Measurements from ENCODE around the gene GATAD2B.
"Not testable (repeated sequence)": the region's sequence is repeated elsewhere in the genome, so short reads cannot be mapped to it uniquely, and the experiment has no call there.

Gene GATAD2B

DNA sequence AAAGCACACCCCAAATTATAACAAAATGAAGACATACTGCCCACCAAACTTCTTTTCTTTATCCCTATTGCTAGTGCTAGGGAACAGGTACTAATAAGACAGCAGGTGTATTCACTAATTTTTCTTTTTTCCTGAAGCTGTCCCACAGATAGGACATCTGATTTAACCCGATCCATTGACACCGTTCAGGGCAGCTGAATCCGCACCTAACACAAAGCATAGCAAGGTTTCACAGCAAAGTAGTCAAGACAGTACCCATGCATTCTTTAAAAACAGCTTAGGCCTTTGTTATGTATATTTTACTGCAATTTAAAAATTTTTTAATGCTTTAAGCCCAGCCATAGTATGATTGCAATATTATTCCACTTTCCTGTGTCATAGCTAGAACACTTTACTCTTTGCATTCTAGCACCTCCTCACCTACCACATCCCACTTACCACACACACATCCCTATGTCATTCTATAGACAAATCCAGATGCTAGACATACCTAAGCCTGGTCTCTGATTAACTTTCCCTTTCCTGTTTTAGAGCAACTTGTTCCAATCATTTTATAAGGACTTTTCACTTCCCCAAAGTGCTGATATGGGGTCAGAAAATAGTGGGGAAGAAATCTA, 40.4 kb downstream of the GATAD2B start:
- DNase-seq, result no peak

DNA sequence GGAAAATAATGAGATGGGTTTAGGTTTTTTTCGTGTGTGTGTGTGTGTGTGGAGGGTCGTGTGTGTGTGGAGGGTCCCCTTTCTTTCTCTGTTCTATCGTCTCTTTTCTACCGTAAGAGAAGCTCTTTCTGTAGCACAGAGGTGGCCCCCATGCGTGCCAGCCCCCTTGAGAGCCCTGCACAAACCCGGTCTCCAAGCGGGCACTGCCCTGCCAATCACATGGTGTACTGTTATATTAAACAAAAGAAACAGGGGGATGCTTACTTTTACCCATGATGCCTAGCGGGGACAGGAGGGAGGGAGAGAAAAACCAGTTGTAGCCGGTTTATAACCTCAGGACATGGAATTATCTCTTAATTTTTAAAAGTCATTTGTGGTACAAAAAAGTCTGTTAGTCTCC, 41.0 kb downstream of the GATAD2B start:
- DNase-seq, result peak; percentile 90

DNA sequence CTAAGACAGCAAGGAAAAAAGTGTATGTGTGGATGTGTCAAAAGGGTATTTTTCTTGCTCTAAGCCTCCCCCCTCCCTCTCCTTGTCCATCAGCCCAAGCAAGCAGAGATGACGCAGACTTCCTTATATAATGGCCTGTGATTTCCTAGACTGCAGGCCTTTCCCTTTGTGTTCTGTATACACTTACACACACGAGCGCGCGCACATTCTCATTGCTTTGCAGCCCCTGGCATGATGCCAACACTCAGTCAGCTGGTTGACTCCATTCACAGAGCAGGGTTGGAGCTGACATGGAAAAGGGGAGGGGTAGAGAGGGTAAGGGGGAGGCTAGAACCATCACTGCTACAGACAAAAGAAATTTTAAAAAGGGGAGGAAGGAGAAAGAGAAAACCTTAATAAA, 41.8 kb downstream of the GATAD2B start:
- DNase-seq, result peak; percentile 100

DNA sequence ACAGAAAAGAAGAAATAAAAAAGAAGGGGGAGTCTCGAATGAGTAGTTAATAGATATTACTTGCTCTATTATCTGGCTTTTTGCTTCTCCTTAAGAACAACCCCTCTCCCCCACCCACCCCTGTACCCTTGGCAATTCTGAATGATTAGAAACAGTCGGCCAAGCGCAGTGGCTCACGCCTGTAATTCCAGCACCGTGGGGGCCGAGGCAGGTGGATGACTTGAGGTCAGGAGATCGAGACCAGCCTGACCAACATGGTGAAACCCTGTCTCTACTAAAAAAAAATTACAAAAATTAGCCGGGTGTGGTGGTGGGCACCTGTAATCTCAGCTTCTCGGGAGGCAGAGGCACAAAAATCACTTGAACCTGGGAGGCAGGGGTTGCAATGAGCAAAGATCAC, 42.7 kb downstream of the GATAD2B start:
- DNase-seq, result no peak

DNA sequence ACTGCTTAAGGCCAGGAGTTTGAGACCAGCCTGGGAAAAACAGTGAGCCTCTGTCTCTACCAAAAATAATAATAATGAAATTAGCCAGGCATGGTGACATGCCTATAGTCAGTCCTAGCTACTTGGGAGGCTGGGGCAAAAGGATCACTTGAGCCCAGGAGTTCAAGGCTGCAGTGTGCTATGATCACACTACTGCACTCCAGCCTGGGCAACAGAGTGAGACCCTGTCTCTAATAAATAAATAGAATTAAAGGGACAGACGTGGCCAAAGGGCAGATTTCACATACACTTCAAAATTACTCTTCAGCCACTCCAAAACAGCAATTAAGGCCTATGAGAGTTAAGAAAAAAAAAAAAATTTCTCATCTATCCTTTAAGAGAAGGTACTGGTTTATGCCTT, 45.7 kb downstream of the GATAD2B start:
- DNase-seq, result no peak

DNA sequence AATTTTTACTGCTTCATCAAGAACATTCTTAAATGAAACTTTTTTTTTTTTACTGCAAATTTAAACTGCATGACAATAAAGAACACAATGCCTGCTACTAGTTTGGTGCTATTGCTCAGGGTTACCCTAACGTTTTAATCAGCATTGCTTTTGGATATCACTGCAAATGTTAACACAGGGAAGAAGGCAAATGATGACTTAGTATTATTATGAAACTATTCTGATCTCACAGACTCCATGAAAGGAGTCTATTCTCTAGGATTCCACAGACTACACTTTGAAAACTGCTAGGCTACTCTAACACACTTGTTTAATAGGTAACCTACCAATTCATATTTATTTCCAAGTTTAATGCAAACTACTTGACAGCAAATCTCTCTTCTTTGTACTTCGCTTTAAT, 49.8 kb downstream of the GATAD2B start:
- DNase-seq, result no peak

DNA sequence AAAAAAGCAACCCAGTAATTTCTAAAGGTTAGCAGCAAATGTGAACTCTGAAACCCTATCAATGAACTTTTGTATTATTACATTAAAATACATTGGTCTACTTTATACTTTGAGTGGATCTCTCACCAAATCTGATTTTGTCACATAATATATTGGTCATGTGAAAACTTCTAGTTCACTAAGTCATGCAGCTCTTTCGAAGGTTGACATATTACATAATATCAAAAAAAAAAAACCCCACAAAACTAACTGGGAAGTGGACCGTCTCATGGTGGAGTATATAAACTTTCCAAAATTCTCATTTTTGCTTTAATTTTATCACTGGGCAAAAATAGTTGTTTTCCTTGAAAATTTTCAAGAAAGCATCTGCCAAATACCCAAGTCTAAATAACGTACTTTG, 50.4 kb downstream of the GATAD2B start:
- no peak for DNase-seq

DNA sequence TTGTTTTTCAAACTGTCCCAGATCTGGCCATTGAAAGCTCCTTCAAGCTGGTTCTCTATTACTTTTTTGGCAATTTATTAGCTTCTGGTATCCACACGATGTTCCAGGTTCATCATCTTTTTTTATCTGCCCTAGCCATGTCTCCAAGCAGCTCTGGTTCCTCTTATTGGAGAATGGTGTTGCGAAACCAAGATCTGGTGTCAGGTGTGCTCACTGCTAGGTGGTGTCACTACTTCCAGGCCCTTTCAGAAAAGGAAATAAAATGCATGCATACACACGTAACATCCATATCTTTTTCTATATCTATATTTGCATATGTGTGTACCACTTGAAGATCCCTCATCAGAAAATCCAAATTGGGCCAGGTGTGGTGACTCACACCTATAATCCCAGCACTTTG, 53.3 kb downstream of the GATAD2B start:
- DNase-seq, result no peak

DNA sequence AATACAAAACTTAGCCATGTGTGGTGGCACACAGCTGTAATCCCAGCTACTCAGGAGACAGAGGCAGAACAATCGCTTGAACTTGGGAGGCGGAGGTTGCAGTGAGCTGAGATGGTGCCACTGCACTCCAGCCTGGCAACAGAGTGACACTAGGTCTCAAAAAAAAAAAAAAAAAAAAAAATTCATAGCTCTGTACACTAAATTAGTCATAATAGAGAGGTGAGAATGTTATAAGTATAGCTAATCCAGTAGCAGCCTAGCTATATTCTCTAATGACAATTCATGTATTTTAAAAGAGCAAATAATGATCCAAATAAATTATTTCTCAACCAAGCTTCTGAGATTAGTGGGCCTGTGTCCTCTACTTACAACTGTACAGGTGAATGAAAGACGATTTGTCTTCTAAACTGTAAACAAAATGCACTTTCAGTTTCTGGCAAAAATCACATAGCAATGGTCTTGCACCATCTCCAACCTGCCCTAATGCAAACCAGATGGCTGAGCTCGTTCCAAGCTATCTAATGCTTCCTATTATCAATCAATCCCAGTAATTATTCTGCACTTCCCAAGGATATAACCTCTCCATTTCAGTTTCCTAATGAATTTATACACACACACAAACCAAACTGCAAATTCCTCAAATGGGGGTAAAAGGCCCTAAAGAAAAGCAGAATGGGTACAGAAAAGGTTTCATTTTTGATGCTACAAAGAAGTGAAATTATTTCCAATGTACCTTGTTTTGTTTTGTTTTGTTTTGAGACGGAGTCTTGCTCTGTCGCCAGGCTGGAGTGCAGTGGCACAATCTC, 56.5 kb downstream of the GATAD2B start:
- no peak for DNase-seq

DNA sequence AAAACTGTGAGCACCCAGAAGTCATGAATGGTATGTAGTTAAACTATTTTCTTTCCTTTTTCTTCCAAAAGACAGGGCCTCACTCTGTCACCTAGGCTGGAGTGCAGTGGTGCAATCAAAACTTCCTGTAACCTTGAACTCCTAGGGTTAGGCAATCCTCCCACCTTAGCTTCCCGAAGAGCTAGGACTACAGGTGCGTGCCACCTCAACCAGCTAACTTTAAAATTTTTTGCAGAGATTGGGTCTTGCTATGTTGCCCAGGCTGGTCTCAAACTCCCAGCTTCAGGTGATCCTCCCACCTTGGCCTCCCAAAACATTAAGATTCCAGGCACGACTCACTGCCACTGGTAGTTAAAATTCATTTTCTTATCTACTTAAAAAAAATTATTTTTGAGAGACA, 62.5 kb downstream of the GATAD2B start:
- DNase-seq, result no peak

DNA sequence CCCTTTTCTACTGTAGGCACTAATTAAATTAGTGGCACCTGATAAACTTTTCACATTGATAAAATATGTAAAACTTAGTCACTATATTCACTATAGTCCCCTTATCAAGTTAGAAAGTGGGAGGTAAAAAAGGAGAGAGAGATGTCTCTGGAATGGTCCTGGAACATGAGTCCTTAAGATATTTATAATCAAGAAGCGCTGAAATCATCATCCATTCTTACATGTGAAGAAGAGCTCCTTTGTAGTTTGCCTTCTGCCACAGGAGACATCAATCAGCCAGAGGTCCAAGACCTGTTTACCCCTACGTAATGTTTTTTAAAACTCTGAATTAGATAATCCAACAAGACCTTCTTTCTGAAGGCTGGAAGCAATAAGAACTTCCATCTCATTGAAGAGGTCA, 65.3 kb downstream of the GATAD2B start:
- no peak for DNase-seq

DNA sequence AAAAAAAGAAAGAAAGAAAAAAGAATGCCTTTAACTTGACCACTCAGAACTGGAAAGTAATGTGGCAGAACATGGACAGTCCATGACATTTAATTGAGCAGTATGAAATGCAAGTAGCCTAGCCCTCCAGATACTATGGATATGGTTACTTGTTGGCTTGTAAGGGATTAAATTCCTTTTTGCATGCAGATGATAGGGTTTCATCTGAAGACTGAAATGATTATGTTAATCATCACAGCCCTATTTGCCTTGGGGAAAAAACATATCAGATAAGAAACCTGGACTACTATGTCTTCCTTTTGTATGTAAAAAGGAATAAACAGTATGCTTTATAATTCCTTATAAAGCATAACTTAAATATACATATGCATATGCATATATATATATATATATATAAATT, 66.0 kb downstream of the GATAD2B start:
- no peak for DNase-seq

DNA sequence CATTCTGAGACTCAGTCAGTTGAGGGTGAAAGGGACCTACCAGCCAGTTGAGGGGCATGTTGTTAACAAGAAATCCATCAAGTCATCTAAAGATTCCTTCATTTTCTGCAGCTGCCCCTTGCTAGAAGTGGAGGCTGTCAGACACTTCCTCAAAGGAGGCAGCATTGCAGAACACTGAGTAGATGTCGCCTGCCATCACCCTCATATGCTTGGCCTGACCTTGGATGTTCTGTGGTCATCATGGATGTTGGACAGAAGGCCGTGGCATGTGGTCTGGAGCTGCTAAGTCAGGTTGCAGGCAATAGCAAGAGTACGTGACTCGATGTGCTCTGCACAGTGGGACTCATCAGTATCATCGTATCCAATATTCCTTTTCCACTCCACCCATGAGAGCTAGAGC, 70.6 kb downstream of the GATAD2B start:
- no peak for DNase-seq

DNA sequence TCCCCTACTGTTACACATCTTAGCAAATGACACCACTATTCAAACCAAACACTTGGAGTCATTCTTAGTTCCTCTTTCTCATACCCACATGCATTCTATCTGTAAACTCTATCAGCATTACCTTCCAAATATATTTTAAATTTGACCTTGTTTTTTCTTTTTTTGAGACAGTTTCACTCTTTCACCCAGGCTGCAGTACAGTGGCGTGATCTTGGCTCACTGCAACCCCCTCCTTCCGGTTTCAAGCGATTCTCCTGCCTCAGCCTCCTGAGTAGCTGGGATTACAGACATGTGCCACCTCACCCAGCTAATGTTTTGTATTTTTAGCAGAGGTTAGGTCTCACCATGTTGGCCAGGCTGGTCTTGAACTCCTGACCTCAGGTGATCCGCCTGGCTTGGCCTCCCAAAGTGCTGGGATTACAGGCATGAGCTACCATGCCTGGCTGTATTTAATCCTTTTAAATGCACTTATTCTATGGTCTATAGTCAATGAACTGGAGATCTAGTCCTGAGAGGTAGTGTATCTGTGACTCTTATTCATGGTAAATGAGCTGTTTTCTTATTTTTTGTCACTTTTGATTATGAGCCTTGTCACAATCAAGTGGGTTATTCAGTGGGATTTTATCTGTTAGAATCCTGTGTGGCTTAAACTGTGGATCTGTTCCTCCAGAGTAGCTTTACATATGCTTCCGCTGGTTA, 73.1 kb downstream of the GATAD2B start:
- DNase-seq, result no peak

DNA sequence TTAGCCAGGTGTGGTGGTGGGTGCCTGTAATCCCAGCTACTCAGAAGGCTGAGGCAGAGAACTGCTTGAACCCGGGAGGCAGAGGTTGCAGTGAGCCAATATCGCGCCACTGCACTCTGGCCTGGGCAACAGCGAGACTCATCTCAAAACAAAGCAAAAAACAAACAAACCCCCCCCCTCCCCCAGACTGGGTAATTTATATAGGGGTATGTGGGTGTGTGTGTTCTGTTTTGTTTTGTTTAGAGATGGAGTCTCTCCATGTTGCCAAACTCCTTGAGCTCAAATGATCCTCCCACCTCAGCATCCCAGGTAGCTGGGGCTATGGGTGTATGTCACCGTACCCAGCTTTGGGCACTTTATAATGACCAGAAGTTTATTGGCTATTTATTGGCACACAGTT, 74.0 kb downstream of the GATAD2B start:
- DNase-seq, result no peak

DNA sequence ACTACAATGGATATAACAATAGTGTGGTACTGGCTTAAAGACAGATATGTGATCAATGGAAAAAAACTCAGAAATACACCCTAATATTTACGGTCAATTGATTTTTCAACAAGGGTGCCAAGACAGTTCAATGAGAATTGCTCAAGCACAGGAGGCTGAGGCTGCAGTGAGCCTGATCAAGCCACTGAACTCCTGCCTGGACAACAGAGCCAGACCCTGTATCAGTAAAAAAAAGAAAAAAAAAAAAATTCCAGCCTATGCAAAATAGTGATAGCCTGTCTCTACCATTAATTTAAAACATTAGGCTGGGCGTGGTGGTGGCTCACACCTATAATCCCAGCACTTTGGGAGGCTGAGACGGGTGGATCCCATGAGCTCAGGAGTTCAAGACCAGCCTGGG, 77.6 kb downstream of the GATAD2B start:
- DNase-seq, result no peak

DNA sequence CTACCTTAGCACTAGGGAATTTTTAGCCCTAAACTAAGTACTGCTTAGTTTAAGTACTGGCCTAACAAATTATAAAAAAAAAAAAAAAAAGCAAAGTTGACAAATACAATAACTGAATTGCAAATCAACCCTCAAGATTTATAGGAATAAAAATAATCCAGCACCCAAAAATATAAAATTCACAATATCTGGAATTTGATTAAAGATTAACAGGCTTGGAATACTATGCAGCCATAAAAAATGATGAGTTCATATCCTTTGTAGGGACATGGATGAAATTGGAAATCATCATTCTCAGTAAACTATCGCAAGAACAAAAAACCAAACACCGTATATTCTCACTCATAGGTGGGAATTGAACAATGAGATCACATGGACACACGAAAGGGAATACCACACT, 78.4 kb downstream of the GATAD2B start:
- DNase-seq, result not testable (repeated sequence)

DNA sequence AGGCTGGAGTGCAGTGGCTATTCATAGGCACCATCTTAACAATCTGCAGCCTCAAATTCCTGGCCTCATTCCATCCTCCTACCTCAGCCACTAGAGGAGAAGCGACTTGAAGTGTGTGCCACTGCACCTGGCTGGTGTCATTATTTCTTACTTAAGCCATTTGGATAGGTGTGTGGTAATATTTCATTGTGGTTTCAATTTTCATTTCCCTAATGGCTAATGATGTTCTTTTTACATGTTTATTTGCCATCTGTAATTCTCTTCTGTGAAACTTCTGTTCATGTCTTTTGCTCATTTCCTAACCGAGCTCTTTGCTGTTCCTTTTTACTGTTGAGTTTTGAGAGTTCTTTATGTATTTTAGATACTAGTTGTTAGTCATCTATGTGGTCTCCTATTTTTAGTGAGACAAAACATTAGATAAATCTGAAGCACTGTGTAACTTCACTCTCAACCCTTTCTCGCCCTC, 80.7 kb downstream of the GATAD2B start:
- no peak for DNase-seq

DNA sequence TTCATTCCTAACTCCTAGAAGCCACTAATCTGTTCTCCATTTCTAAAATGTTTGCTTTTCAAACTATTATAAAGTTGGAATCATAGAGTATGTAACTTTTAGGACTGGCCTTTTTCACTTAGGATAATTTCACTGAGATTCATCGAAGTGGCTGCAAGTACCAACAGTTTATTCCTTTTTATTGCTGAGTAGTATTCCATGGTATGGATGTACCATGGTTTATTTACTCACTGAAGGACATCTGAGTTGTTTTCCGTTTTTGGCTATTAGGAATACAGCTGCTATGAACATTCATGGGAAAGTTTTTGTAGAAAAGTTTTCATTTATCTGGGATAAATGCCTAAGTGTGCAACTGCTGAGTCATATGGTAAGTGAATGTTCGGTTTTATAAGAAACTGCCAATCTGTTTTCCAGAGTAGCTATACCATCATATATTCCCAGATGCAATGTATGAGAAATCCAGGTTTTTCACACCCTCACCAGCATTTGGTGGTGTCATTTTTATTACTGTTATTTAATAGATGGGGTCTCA, 81.2 kb downstream of the GATAD2B start:
- DNase-seq, result no peak

DNA sequence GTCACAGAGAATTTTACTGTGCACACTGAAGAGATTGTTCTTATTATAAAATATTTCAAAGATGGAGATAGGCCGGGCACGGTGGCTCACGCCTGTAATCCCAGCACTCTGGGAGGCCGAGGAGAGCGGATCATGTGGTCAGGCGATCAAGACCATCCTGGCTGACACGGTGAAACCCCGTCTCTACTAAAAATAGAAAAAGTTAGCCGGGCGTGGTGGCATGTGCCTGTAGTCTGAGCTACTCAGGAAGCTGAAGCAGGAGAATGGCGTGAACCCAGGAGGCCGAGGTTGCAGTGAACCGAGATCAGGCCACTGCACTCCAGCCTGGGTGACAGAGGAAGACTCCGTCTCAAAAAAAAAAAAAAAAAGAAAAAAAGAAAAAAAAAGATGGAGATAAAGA, 82.0 kb downstream of the GATAD2B start:
- not testable (repeated sequence) for DNase-seq

DNA sequence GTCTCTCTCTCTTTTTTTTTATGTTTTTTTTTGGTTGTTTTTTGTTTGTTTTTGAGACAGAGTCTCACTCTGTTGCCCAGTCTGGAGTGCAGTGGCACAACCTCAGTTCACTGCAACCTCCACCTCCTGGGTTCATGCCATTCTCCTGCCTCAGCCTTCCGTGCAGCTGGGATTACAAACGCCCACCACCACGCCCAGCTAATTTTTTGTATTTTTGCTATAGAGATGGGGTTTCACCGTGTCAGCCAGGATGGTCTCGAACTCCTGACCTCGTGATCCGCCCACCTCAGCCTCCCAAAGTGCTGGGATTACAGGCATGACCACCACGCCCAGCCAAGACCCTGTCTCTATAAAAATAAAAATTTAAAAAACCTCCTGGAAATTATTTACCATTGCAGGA, 88.8 kb downstream of the GATAD2B start:
- DNase-seq, result not testable (repeated sequence)

DNA sequence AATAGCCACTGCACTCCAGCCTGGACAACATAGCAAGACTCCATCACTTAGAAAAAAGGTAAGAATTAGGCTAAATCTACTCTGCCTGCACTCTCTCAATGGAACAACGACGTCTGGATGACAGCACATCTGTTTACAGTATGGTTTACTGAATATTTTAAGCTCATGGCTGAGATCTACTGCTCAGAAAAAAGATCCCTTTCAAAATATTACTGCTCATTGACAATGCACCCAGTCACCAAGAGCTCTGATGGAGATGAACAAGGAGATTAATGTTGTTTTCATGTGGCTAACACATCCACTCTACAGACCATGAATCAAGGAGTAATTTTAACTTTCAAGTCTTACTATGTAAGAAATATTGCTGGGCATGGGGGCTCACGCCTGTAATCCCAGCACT, 89.6 kb downstream of the GATAD2B start:
- no peak for DNase-seq

DNA sequence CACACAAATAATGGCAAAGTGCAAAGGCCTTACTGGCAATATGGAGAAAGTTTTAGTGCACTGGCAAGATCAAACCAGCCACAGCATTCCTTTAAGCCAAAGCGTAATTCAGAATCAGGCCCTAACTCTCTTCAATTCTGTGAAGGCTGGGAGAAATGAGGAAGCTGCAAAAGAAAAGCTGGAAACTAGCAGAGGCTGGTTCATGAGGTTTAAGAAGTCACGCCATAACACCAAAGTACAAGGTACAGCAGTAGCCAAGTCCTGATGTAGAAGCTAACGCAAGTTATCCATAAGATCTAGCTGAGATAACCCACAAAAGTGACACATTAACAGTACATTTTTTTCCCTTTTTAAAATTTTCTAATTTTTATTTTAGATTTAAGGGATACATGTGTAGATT, 90.5 kb downstream of the GATAD2B start:
- no peak for DNase-seq

DNA sequence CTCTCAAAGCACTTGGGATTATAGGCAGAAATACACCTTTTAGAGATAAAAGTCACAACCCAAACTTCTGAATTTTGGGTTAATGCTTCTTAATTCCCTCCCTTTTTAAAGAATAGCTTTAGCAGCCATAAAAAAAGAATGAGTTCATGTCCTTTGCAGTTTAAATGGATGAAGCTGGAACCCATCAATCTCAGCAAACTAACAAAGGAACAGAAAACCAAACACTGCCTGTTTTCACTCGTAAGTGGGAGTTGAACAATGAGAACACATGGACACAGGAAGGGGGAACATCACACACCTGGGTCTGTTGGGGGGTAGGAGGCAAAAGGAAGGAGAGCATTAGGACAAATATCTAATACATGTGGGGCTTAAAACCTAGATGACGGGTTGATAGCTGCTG, 91.7 kb downstream of the GATAD2B start:
- no peak for DNase-seq

Data from COR-L47 (cell line).